Gastroesophageal sphincter (tissue), 3 donors: Measurements from ENCODE around the gene ZNF189.

Experiments
- CTCF ChIP-seq, 4 experiments: fragments of 200-600 bp in 2 of 4; fragments of 450-650 bp in 2 of 4; sonication (generic) in 1 of 4; IDR thresholded peaks; one replicate each; pipeline ENCODE4 v1.5.1; 2017 to 2019; ENCODE audit warnings: antibody characterized with exemption in 4 of 4, mild to moderate bottlenecking in 2 of 4, moderate library complexity in 2 of 4
- EP300 ChIP-seq: sonication (generic); formaldehyde crosslinking; IDR thresholded peaks from one replicate; pipeline ENCODE4 v1.6.1; 2017; ENCODE audit warnings: antibody characterized with exemption, mild to moderate bottlenecking
- POLR2A ChIP-seq, 2 donors: fragments of 450-650 bp; IDR thresholded peaks; one replicate each; pipeline ENCODE4 v1.6.1; 2017; ENCODE audit warnings: antibody characterized with exemption in 2 of 2, mild to moderate bottlenecking in 2 of 2, moderate library complexity in 1 of 2
- POLR2AphosphoS5 ChIP-seq: sonication (generic); formaldehyde crosslinking; IDR thresholded peaks from one replicate; pipeline ENCODE4 v1.6.1; 2017; ENCODE audit warnings: antibody characterized with exemption

GRCh38 chr9:101354765-101355708, 43.6 kb upstream of the ZNF189 start:
- no peak for TF ChIP-seq POLR2A (IDR thresholded peaks at IDR 0.05)
- TF ChIP-seq CTCF (IDR thresholded peaks at IDR 0.05) = no peak
- TF ChIP-seq POLR2AphosphoS5 = no peak
- no peak for TF ChIP-seq EP300
